ENCODE measurements around the gene PAPPA2. TPM values are rescaled to one million over a fixed set of nuclear protein-coding genes. Genes with fewer than 3 reads are reported as not detected.

PAPPA2 gene
- total and polyA plus RNA-seq, 2 of the 4 experiments (the other 2 are of a cell fraction) = 0.10 to 0.18 TPM

DNA sequence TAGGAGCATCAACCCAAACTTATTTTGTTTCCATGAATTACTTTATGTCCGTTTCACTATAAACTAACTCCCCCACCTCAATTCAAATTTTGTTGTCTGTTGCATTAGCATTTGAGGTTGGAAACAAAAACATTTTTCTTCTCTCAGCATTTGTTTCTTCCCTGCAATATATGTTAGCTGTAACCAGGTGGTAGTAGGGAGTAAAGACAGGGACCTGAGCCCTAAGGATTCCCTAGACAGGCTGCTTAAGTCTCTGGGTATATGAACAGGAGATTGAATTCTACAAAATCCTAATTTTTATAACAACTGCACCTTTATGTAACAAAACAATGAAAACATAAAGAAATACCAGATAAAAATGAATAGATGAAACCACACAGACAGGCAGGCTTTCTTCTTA, 242.6 kb downstream of the PAPPA2 start:
- Histone ChIP-seq H2BK20ac (ENCODE audit: low read depth, low read length) (no peak overlapping the region), H3K36me3 (ENCODE audit: control insufficient read depth, insufficient read depth, low read length) (no peaks in the 10 kb centered on the region), H2AK5ac (ENCODE audit: low read depth, low read length) (no peak overlapping the region), H3K9me3 (ENCODE audit: control insufficient read depth, insufficient read depth, low read length) (no peaks in the 10 kb centered on the region), H3K79me1 (ENCODE audit: low read depth in 1 of 2, low read length in 2 of 2) (no peaks in the 10 kb centered on the region), H3K27ac (ENCODE audit: insufficient read depth, low read length) (no peak overlapping the region), H4K8ac (ENCODE audit: low read depth in 2 of 2, low read length in 2 of 2) (no peak overlapping the region), H3K9ac (ENCODE audit: low read depth, low read length) (no peak overlapping the region), H4K20me1 (ENCODE audit: insufficient read depth, low read length) (no peaks in the 10 kb centered on the region), H3K56ac (ENCODE audit: extremely low read depth, insufficient read depth, low read length) (no peak overlapping the region), H3K4ac (ENCODE audit: low read depth, low read length) (no peak overlapping the region), H3K23ac (ENCODE audit: low read depth, low read length) (no peak overlapping the region), H2AFZ (replicated peaks; ENCODE audit: low read length, poor library complexity) (no peak overlapping the region), H3K4me3 (ENCODE audit: insufficient read depth, low read depth, low read length) (no peak overlapping the region), H3K14ac (replicated peaks; ENCODE audit: low read depth, low read length) (no peak overlapping the region), H3K4me1 (ENCODE audit: control insufficient read depth, insufficient read depth, low read length) (no peaks in the 10 kb centered on the region), H4K5ac (ENCODE audit: low read depth, low read length) (no peak overlapping the region), H4K91ac (ENCODE audit: insufficient read depth, low read depth, low read length) (no peak overlapping the region), H2BK120ac (ENCODE audit: low read depth, low read length) (no peak overlapping the region), H3K4me2 (ENCODE audit: low read depth, low read length) (no peak overlapping the region), H3K18ac (ENCODE audit: low read depth, low read length) (no peak overlapping the region), H3K27me3 (ENCODE audit: control insufficient read depth, insufficient read depth, low read length) (no peaks in the 10 kb centered on the region), H2BK15ac (ENCODE audit: low read depth, low read length) (no peak overlapping the region), H2AK9ac (replicated peaks; ENCODE audit: low read depth, low read length, poor library complexity) (no peak overlapping the region), H3K9me1 (ENCODE audit: insufficient read depth, low read length) (no peaks in the 10 kb centered on the region), H2BK5ac (ENCODE audit: low read depth, low read length, poor library complexity, severe bottlenecking) (no peak overlapping the region)
- no TSS peak for BruUV-seq (replicated peaks)
- POLR2A ChIA-PET (ENCODE audit: unreplicated experiment) = no interaction called here
- ATAC-seq (ENCODE audit: low read depth) (no peak), DNase-seq (no peak)
- in situ Hi-C loops (cut with MboI; ENCODE audit: low sequenced_read_pairs) = no loop called here
- WGBS, 2 experiments (ENCODE audit: extremely low coverage in 2 of 2, insufficient read length in 1 of 2) = no CpG with 5 or more reads among the region's 1 CpG
- intact Hi-C loops (cut with micrococcal nuclease) = no loop called here
- no peak for TF ChIP-seq RFX5 (IDR thresholded peaks at IDR 0.05; ENCODE audit: low read depth, low read length)
- TF ChIP-seq POLR2A (IDR thresholded peaks at IDR 0.05; ENCODE audit: low read depth, low read length) = no peak
- TF ChIP-seq, protein P1, sequence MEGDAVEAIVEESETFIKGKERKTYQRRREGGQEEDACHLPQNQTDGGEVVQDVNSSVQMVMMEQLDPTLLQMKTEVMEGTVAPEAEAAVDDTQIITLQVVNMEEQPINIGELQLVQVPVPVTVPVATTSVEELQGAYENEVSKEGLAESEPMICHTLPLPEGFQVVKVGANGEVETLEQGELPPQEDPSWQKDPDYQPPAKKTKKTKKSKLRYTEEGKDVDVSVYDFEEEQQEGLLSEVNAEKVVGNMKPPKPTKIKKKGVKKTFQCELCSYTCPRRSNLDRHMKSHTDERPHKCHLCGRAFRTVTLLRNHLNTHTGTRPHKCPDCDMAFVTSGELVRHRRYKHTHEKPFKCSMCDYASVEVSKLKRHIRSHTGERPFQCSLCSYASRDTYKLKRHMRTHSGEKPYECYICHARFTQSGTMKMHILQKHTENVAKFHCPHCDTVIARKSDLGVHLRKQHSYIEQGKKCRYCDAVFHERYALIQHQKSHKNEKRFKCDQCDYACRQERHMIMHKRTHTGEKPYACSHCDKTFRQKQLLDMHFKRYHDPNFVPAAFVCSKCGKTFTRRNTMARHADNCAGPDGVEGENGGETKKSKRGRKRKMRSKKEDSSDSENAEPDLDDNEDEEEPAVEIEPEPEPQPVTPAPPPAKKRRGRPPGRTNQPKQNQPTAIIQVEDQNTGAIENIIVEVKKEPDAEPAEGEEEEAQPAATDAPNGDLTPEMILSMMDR (conservative IDR thresholded peaks at IDR 0.05; ENCODE audit: low read depth, low read length) = no peak
- TF ChIP-seq CHD1 (IDR thresholded peaks at IDR 0.05; ENCODE audit: low read depth, low read length) = no peak
- TF ChIP-seq BHLHE40 (IDR thresholded peaks at IDR 0.05; ENCODE audit: low read depth, low read length) = no peak
- no peak for TF ChIP-seq RAD21 (IDR thresholded peaks at IDR 0.05; ENCODE audit: low read length)
- TF ChIP-seq SMC3 (IDR thresholded peaks at IDR 0.05; ENCODE audit: low read depth, low read length) = no peak
- no peak for TF ChIP-seq MAZ (IDR thresholded peaks at IDR 0.05; ENCODE audit: borderline replicate concordance, low read depth, low read length)
- TF ChIP-seq, protein P2, sequence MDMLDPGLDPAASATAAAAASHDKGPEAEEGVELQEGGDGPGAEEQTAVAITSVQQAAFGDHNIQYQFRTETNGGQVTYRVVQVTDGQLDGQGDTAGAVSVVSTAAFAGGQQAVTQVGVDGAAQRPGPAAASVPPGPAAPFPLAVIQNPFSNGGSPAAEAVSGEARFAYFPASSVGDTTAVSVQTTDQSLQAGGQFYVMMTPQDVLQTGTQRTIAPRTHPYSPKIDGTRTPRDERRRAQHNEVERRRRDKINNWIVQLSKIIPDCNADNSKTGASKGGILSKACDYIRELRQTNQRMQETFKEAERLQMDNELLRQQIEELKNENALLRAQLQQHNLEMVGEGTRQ (IDR thresholded peaks at IDR 0.05; ENCODE audit: low read depth, low read length) = no peak
- no peak for TF ChIP-seq NFE2L2 (IDR thresholded peaks at IDR 0.05; ENCODE audit: low read depth, low read length)
- TF ChIP-seq CEBPB (IDR thresholded peaks at IDR 0.05; ENCODE audit: low read depth, low read length) = no peak
- TF ChIP-seq RCOR1 (IDR thresholded peaks at IDR 0.05; ENCODE audit: insufficient replicate concordance, low read length) = no peak
- no peak for TF ChIP-seq FOS (IDR thresholded peaks at IDR 0.05; ENCODE audit: low read depth, low read length)
- CTCF ChIA-PET = no interaction called here
- dilution Hi-C loops (cut with HindIII; ENCODE audit: low sequenced_read_pairs, unreplicated experiment) = no loop called here
